Measurements from ENCODE around the gene PPP1R3A.

Gene PPP1R3A

DNA sequence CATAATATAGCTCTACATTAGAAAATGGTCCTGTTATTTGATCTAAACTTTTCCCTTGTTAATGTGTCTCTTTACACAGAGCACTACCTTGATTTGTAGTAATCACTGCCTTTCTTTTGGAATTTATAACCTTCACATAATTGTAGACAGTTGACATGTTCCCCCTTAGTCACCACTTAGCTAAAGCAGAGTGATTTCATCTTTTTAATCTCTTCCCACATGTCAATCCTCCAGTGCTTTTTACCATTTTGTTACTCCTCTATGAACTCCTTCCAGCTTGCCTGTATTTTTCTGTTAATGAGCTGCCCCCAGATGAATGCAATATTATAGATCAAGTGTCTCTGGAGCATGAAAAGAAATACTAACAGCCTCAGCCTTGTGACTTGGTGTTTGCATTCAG, 2.6 kb upstream of the PPP1R3A start:
- H3K4me3 Mint-ChIP-seq: no peak overlapping the region
- H3K4me1 Mint-ChIP-seq: no peaks in the 10 kb centered on the region
- H3K27me3 Mint-ChIP-seq (ENCODE audit: low read depth): no peaks in the 10 kb centered on the region

DNA sequence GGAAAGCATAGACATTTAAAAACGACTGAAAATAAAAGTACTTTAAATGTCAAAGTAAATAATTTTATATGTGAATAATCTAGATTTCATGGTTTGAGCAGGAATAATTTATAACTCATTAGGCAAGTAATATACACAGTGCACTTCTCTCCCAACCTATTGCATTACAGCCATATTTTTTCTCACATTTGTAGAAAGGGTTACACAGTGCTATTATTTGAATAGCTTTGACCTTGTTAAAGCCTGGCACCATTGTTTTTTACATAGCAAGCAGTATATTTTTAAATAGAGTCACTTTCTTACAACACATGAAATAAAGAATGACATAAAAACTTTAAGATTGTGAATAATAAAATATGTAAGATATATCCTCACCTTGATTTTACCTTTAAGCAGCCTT, 969 bp downstream of the PPP1R3A start:
- H3K36me3 Mint-ChIP-seq (ENCODE audit: low read depth): no peaks in the 10 kb centered on the region
- H3K27me3 Mint-ChIP-seq (ENCODE audit: low read depth): no peaks in the 10 kb centered on the region
- H3K4me3 Mint-ChIP-seq: no peak overlapping the region
- no peaks in the 10 kb centered on the region for H3K4me1 Mint-ChIP-seq
- H3K9me3 Mint-ChIP-seq: no peaks in the 10 kb centered on the region
- TF ChIP-seq, protein P1, sequence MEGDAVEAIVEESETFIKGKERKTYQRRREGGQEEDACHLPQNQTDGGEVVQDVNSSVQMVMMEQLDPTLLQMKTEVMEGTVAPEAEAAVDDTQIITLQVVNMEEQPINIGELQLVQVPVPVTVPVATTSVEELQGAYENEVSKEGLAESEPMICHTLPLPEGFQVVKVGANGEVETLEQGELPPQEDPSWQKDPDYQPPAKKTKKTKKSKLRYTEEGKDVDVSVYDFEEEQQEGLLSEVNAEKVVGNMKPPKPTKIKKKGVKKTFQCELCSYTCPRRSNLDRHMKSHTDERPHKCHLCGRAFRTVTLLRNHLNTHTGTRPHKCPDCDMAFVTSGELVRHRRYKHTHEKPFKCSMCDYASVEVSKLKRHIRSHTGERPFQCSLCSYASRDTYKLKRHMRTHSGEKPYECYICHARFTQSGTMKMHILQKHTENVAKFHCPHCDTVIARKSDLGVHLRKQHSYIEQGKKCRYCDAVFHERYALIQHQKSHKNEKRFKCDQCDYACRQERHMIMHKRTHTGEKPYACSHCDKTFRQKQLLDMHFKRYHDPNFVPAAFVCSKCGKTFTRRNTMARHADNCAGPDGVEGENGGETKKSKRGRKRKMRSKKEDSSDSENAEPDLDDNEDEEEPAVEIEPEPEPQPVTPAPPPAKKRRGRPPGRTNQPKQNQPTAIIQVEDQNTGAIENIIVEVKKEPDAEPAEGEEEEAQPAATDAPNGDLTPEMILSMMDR (IDR thresholded peaks at IDR 0.05; ENCODE audit: unreplicated experiment in 3 of 3): no peak
- H3K27ac Mint-ChIP-seq: no peak overlapping the region

More for the DNA sequence above, 2.6 kb upstream of the PPP1R3A start:
- Mint-ChIP-seq H3K36me3 (ENCODE audit: low read depth) (no peaks in the 10 kb centered on the region), H3K27ac (no peak overlapping the region), H3K9me3 (no peaks in the 10 kb centered on the region)
- TF ChIP-seq, protein P1 (IDR thresholded peaks at IDR 0.05; ENCODE audit: unreplicated experiment in 3 of 3): no peak

DNA sequence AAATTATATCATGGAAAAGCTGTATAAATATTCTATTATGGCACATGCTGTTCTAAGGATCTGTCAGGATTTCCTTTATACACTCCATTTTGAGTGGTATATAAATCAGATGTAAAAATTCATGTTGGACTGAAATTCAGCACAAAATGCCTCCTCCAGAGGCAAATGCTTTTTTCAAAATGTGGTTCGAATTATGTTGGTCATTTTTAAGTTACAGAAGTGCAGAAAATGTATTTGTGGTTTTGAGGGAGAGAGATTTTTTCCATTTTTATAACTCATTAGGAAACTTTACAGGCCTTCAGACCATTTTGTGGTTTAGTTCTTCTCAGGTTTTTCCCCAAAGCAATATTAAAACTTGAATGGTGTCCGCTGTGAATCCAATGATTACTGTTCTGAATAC, 2.9 kb downstream of the PPP1R3A start:
- Mint-ChIP-seq H3K36me3 (ENCODE audit: low read depth) (no peaks in the 10 kb centered on the region), H3K4me1 (no peaks in the 10 kb centered on the region), H3K27me3 (ENCODE audit: low read depth) (no peaks in the 10 kb centered on the region), H3K27ac (no peak overlapping the region), H3K9me3 (no peaks in the 10 kb centered on the region), H3K4me3 (no peak overlapping the region)
- TF ChIP-seq, protein P1 (IDR thresholded peaks at IDR 0.05; ENCODE audit: unreplicated experiment in 3 of 3): no peak

DNA sequence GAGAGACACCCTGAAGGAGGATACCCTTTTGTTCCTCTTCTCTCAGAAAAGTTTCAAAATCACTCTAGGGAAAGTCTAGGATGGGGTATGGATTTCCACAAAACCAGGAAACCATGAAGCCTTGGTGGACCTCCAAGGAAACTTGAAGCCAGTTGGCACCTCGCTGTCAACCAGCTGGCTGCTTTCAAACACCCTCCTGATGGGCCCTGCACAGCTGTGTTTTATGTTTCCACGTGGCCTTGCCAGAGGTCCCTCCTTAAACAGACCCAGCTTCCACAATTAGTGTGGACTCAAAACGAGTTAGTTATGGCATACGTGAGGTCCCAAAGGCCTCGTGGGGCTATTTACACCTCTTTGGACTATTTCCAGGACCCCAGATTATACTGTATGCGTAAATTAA, 5.9 kb downstream of the PPP1R3A start:
- Mint-ChIP-seq H3K4me3 (no peak overlapping the region), H3K27ac (no peak overlapping the region), H3K36me3 (ENCODE audit: low read depth) (no peaks in the 10 kb centered on the region), H3K9me3 (no peaks in the 10 kb centered on the region), H3K27me3 (ENCODE audit: low read depth) (no peaks in the 10 kb centered on the region), H3K4me1 (no peaks in the 10 kb centered on the region)
- TF ChIP-seq, protein P1 (IDR thresholded peaks at IDR 0.05; ENCODE audit: unreplicated experiment in 3 of 3): no peak

DNA sequence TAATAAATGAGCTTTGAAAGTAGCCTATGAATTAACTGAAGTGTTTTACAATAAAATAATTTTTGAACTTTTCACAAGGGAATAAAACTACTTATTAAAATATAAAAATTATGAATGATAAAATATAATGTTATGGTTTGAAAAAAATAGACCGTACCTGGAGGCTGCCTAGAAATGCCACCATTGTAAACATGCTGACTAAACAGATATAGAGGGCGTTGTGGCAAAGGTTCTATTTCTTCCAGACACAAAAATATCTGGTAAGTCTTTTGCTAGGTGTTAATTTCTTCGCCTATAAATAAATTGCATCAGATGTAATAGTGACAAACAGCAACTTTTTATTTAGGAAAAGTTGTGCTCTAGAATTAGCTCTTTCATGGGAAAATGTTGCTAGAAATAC, 11.2 kb downstream of the PPP1R3A start:
- TF ChIP-seq, protein P1 (IDR thresholded peaks at IDR 0.05; ENCODE audit: unreplicated experiment in 3 of 3): no peak
- Mint-ChIP-seq H3K36me3 (ENCODE audit: low read depth) (no peaks in the 10 kb centered on the region), H3K27ac (no peak overlapping the region), H3K27me3 (ENCODE audit: low read depth) (no peaks in the 10 kb centered on the region), H3K9me3 (no peaks in the 10 kb centered on the region), H3K4me1 (no peaks in the 10 kb centered on the region), H3K4me3 (no peak overlapping the region)

DNA sequence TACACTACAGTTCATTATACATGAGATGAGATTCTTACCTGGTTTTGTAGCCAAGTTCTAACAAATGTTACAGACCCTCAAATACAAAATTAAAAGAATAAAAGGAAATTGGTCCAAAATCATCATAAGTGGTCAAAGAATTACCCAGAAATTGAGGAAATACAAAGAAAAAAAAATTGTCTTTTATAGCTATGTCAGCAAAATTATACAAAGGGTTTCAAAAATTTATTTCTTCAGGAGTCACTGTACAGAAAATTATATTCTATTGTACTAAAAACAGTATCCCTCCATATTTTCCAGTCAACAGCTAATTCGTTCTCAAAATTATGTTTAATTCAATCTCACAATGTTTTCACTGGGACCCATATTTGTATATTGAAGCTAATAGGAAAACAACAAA, 14.3 kb downstream of the PPP1R3A start:
- H3K27me3 Mint-ChIP-seq (ENCODE audit: low read depth): no peaks in the 10 kb centered on the region
- no peaks in the 10 kb centered on the region for H3K36me3 Mint-ChIP-seq (ENCODE audit: low read depth)
- TF ChIP-seq, protein P1 (IDR thresholded peaks at IDR 0.05; ENCODE audit: unreplicated experiment in 3 of 3): no peak
- H3K9me3 Mint-ChIP-seq: no peaks in the 10 kb centered on the region
- H3K27ac Mint-ChIP-seq: no peak overlapping the region
- H3K4me1 Mint-ChIP-seq: no peaks in the 10 kb centered on the region
- no peak overlapping the region for H3K4me3 Mint-ChIP-seq
